SU-DHL-6 (cell line): ENCODE results near the gene ABR.

ENCODE experiments used
- EZH2phosphoT487 ChIP-seq: fragments of 200-600 bp; sonication (generic), shearing (Covaris generic); conservative IDR thresholded peaks from 2 replicates; pipeline ENCODE4 v1.6.1; 2018; ENCODE audit warnings: mild to moderate bottlenecking, antibody characterized with exemption, low read length, moderate library complexity, mixed read lengths
- TF ChIP-seq, protein P1 (sequence below): fragments of 200-600 bp; sonication (generic); IDR thresholded peaks from one replicate; pipeline ENCODE4 v1.5.1; 2017; ENCODE audit warnings: antibody characterized with exemption, mild to moderate bottlenecking, low read length, moderate library complexity; ENCODE audit not compliant: insufficient read depth, poor library complexity, severe bottlenecking

DNA sequence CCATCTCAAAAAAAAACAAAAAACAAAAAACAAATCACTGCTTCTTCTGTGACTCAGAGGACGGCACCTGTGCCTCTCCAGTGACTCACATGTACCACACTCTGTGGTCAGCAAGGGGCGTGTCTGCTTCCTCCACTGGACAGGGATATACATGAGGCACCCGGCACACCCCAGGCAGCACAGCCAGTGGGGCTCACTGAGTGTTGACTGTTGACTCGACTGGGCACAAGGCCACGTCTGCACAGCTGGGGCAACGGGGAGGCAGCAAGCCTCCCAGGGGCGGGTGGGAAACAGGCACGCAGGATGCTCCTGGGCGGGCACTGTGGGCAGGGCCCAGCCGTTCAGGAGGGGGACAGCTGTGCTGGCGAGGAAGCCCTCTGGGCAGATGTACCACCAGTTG is 118.8 kb downstream of the ABR start:
- TF ChIP-seq, protein P1, sequence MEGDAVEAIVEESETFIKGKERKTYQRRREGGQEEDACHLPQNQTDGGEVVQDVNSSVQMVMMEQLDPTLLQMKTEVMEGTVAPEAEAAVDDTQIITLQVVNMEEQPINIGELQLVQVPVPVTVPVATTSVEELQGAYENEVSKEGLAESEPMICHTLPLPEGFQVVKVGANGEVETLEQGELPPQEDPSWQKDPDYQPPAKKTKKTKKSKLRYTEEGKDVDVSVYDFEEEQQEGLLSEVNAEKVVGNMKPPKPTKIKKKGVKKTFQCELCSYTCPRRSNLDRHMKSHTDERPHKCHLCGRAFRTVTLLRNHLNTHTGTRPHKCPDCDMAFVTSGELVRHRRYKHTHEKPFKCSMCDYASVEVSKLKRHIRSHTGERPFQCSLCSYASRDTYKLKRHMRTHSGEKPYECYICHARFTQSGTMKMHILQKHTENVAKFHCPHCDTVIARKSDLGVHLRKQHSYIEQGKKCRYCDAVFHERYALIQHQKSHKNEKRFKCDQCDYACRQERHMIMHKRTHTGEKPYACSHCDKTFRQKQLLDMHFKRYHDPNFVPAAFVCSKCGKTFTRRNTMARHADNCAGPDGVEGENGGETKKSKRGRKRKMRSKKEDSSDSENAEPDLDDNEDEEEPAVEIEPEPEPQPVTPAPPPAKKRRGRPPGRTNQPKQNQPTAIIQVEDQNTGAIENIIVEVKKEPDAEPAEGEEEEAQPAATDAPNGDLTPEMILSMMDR, result no peak
- no peak for TF ChIP-seq EZH2phosphoT487
